ENCODE results near the gene GPATCH8.
"Not testable (repeated sequence)": the region's sequence is repeated elsewhere in the genome, so short reads cannot be mapped to it uniquely, and the experiment has no call there.

GPATCH8 gene

GRCh38 chr17:44397479-44398440 is 105.4 kb downstream of the GPATCH8 start:
- no peak for DNase-seq (ENCODE audit: low read depth)

DNA sequence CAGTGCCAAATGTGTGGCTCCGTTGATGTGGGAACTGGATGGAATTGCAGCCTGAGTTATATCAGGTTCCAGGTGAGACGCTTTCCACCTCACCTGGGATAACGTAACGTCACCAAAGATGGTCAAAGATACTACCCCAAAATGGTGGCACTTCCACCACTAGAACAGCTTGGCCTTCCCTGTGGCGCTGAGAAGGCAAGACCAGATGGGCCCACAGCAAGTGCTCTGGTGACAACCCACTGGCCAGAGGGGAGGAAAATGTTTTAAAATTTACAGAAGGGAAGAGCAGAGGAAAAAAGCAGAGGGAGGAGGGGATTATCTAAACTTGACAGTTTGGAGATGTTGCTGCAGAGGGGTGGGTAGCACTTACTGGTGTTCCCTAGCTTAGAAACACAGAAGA is 106.3 kb downstream of the GPATCH8 start:
- no peak for DNase-seq (ENCODE audit: low read depth)

GRCh38 chr17:44394833-44395232 is 108.4 kb downstream of the GPATCH8 start:
- DNase-seq (ENCODE audit: low read depth), result no peak

- DNase-seq (ENCODE audit: low read depth), result not testable (repeated sequence)
Measured at GRCh38 chr17:44394112-44394511, 109.1 kb downstream of the GPATCH8 start.

DNA sequence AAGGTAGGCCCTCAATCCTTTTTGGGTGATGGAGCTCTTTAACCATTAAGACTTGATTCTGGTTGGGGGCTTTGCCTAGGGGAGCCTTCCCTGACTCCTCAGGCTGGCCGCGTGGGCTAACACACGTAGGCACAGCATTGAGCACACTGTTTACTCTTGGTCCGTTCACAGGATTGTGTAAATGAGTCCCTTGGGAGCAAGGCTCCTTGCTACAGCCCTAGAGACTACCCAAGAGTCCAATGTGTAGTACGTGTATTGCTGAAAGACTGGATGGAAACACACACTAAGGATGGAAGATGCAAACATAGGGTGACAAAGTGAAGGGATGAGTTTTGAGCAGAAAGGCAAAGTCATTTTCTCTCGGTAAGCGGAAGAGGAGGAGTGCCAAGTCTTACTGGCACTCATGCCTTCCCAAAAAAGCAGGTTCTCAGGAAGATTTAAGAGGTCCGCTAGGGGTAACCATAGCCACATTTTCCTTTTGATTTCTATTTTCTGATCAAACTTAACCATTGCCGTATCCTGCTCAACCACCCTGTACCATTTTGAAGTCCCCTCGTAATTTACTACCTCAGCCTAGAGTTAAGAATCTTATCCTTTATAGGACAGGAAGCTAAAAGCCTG is 112.8 kb downstream of the GPATCH8 start:
- no peak for DNase-seq (ENCODE audit: low read depth)

GRCh38 chr17:44389723-44390202 is 113.4 kb downstream of the GPATCH8 start:
- no peak for DNase-seq (ENCODE audit: low read depth)

GRCh38 chr17:44389281-44389680 is 113.9 kb downstream of the GPATCH8 start, which contains the start of gene ITGA2B:
Gene ITGA2B, minus strand, starts transcription at chr17:44389649. Its CDS starts 176 bp downstream, at chr17:44389473.
- no peak for DNase-seq (ENCODE audit: low read depth)

GRCh38 chr17:44387804-44388203 is 115.4 kb downstream of the GPATCH8 start:
- no peak for DNase-seq (ENCODE audit: low read depth)

DNA sequence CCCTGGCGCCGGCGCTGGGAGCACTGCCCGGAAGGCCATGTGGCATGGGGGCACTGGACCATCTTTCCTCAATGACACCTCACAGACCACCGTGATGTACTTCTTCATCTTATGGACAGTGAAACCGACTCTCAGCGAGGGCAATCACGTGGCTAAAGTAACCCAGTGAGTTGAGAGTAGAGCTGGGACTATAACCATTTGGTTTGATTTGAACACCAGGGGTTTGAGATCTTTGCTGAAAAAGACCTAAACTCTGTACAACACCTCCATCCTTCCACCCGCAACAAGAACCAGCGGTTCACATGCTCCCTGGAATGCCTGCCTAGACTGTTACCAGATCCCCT is 117.1 kb downstream of the GPATCH8 start:
- no peak for DNase-seq (ENCODE audit: low read depth)

GRCh38 chr17:44385287-44386181 is 117.7 kb downstream of the GPATCH8 start:
- no peak for DNase-seq (ENCODE audit: low read depth)

GRCh38 chr17:44384823-44385286 is 118.4 kb downstream of the GPATCH8 start:
- no peak for DNase-seq (ENCODE audit: low read depth)

DNA sequence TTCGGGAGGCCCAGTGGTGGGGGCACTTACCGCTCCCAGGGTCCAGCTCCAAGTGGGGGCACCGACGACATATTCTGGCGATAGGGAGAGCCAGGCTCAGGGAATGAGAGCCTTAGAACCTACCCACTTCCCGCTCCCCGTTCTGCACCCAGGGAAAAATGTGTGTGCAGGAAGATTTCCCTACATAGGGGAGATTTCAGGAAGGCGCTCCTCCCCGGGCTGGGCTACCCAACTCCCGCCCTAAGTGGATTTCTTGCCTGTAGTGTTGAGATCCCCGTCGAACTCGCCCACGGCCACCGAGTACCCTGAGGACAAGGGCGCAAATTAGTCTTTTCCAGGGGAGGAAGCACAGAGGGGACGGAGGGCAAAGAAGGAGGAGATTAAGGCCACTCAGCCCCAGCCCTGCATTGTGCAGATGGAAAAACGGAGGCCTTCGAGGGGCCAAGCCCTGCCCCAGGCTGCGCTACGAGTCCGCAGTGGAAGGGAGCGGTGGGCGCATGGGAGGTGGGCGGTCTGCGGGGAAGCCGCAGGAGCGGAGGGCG is 118.9 kb downstream of the GPATCH8 start:
- DNase-seq (ENCODE audit: low read depth), result no peak

- DNase-seq (ENCODE audit: low read depth), result no peak
Measured at GRCh38 chr17:44383861-44384260, 119.3 kb downstream of the GPATCH8 start.

DNA sequence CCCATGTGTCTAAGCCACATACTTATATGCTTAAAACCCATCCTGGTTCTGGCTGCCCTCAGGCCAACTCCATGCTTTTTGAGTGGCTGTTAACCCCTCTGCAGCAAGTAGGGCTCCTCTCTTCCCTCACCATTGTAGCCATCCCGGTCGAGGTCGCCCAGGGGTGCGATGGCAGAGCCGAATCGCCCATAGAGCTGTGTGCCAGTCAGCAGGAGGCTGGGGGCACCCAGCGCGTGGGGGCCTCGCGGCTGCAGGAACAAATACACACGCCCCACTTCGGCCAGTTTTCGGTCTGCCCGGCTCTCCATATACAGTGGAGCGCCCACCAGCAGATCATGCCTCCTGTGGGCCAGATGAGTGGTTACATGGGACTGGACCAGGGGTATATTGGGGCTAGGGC is 119.8 kb downstream of the GPATCH8 start:
- no peak for DNase-seq (ENCODE audit: low read depth)

DNA sequence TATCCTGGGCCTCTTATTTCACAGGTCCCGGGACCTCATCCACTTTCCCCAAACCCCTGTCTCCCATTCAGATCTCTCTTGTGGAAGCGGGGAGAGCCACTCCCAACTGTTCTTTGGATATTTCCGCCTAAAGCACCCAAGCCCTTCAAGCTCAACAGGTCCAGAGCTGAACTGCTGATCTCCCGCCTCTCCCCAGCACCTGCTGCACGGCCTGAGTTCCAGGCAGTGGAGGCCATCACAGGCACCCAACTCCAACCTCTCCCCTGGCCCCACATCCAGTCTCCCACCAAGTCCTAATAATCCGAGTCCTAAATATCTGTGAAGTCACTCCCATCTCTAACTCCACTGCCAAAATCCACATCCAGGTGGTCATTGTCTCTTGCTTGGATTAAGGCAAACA is 120.3 kb downstream of the GPATCH8 start:
- DNase-seq (ENCODE audit: low read depth), result no peak

DNA sequence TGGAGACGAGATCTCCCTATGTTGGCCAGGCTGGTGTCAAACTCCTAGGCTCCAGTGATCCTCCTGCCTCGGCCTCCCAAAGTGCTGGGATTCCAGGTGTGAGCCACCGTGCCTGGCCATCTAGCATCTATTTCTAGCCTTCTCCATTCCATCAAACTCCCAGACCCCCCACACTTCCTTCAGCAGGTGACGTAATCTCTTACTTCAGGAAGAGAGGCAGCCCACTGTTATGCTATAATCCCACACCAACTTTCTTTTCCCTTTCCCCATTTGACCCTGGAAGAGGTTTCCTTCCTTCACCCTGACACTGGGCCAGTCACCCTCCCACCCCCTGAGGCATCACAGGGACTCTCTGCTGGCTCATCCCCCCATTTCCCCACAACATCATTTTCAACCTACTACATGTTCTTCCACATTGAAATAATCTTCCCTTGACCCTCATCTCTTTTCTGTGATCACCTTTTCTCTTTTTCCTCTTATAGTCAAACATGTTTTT is 121.3 kb downstream of the GPATCH8 start:
- DNase-seq (ENCODE audit: low read depth), result no peak

DNA sequence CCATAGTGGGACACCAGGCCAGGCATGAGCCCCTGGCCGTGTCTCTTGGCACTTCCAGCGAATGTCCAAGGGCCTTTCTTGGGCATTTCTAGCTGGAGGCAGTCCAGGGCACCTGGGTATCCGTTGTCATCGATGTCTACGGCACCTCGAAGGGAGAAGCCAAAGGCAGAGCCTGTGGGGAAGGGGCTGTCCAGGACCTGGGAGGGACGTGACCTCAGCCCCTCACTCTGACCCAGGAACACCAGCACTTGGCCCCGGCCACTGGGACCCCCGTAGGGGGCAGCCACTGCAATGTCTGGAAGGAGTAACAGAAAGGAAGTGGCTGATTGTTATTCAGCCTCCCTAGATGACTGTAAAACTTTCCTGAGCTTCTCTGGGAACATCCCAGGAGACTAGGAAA is 122.4 kb downstream of the GPATCH8 start:
- DNase-seq (ENCODE audit: low read depth), result no peak

DNA sequence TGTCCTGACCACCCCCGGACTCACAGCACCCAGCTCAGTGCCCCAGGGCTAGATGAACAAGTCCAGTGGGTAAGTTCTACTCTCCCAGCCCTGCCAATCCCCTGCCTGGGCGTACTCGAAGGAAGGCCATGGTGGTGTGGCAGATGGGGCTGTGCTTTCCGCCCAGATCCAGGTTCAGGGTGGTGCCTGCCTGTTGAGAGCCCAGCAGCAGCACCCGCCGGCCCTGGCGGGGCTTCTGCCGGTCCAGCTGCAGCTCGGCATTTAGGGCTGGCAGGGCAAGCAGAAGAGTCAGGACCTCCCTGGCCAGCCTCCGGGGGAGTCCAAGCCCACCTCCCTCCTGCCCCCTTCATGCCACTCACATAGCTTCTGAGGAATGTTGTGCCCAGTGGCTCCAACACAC is 123.3 kb downstream of the GPATCH8 start:
- no peak for DNase-seq (ENCODE audit: low read depth)

DNA sequence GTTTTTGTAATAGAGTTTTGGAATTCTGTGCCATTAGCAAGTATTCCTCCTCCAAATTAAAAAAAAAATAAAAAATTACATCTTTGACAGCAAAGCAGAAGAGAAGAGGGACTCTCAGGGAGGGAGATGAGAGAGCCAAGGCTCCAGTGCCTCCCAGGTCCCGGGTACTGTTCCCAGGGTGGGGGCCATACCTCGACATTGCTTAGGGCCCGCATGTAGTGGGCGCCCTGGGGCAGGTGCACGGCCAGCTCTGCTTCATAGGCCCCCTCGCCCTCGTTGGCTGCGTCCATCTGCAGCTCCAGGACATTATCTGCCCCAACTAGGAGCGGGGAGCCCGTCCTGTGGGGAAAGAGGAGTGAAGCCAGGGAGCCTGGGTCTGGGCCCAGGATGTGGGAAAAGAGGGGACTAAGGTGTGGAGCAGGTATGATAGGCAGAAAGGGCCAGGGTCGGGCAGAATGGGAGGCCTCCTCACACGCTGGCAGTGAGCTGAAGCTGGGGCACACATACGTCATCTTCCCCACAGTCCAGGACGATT is 125.0 kb downstream of the GPATCH8 start:
- no peak for DNase-seq (ENCODE audit: low read depth)

DNA sequence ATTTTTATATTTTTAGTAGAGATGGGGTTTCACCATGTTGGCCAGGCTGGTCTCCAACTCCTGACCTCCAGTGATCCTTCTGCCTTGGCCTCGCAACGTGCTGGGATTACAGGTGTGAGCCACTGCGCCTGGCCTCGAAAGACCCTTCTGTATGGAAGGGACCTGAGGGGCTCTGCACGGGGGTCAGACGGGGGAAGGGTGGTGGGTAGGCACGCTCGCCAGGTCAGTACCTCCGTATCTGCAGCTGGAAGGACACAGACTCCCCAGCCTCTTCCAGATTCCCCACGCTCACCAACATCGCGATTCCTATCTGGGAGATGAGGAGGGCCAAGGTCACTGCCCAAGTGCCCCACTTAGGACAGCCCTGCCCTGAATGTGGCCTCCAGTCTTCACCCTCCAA is 126.4 kb downstream of the GPATCH8 start:
- no peak for DNase-seq (ENCODE audit: low read depth)

GRCh38 chr17:44376124-44376523 is 127.1 kb downstream of the GPATCH8 start:
- DNase-seq (ENCODE audit: low read depth), result no peak

All from HS-27A (cell line).